ENCODE measurements around the gene PLXNB2.
"Not testable (repeated sequence)": the region's sequence is repeated elsewhere in the genome, so short reads cannot be mapped to it uniquely, and the experiment has no call there.

The PLXNB2 gene

DNA sequence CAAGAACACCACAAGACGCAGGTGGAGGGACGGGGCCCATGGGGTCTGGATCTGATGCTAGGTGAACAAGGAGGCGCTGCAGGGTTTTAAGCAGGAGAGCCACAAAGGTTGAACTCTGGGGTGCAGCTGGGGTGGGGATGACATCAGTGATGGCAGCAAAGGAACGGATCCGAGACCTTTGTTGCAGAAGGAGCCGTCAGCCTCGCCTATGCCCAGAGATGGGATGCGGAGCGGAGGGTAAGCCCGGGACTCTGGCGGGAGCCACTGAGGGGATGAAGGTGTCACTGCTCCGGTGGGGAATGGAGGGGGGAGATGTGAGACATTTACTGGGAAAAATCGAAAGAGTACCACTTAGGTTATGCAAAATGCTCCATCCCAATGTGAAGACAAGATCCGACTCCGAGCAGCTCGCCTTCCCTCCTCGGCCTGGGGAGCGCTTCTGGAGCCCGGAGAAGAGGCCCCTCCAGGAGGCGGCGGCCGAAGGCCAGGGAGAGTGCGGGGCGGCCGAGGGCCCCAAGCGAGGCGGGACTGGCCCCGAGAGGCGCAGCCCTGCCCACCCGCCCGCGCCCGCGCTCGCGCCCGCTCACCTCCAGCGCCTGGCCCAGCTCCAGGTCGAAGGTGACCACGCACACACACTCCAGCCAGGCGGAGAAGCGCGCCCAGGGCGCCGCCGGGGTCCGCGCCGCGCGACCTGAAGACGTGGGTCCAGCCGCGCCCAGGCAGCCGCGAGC is 18.9 kb upstream of the PLXNB2 start:
- in situ Hi-C loops (cut with MboI; ENCODE audit: low sequenced_read_pairs) = loop anchor here (5.0 kb wide), 1 partner anchor 49 kb away; no protein-coding TSS in a partner anchor

DNA sequence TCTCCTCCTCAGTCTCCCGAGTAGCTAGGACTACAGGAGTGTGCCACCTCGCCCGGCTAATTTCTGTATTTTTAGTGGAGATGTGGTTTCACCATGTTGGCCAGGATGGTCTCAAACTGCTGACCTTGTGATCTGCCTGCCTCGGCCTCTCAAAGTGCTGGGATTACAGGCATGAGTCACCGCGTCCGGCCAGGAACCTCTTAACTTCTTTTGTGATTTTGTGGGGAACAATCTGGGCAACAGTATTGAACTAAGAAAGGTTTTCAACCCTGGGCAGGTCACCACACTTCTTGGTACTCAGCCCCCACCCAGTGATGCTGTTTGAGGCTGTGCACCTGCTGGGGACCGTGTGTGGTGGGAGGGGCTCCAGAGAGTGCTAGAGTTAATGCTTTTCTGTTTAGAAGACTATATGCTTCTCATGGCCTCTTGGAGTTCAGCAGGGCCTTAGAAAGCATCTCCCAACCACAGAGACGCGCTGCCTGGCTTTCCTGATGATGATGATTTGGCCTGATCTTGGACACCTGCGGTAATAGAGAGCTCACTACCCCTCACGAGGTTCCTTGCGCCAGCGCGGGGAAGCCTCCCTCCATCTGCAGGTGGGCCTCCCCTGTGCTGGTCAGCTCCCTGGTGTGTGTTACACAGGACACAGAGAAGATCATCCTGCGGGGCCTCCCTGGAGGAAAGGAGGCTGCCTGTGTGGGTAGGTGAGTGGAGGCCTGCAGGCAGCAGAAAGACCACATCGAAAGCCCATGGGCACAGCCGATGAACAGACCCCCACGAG is 18.2 kb upstream of the PLXNB2 start:
- in situ Hi-C loops (cut with MboI; ENCODE audit: low sequenced_read_pairs) = loop anchor here (5.0 kb wide), 1 partner anchor 48 kb away; no protein-coding TSS in a partner anchor

DNA sequence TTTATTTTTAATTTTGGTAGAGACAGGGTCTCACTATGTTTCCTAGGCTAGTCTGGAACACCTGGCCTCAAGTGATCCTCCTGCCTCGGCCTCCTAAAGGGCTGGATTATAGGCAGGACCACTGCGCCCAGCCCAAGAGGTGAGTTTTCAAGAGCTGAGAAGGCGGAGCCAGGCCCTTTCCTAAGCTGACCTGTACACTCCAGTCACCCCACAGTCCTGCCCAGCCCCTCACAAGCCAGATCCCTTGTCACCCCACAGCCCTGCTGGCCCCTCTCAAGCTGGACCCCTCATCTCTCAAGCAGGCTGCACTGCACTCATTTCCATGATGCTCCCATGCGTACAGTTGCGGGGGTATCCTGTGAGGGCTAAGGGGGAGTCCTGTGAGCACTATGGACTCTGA is 16.5 kb upstream of the PLXNB2 start:
- in situ Hi-C loops (cut with MboI; ENCODE audit: low sequenced_read_pairs) = no loop called here

DNA sequence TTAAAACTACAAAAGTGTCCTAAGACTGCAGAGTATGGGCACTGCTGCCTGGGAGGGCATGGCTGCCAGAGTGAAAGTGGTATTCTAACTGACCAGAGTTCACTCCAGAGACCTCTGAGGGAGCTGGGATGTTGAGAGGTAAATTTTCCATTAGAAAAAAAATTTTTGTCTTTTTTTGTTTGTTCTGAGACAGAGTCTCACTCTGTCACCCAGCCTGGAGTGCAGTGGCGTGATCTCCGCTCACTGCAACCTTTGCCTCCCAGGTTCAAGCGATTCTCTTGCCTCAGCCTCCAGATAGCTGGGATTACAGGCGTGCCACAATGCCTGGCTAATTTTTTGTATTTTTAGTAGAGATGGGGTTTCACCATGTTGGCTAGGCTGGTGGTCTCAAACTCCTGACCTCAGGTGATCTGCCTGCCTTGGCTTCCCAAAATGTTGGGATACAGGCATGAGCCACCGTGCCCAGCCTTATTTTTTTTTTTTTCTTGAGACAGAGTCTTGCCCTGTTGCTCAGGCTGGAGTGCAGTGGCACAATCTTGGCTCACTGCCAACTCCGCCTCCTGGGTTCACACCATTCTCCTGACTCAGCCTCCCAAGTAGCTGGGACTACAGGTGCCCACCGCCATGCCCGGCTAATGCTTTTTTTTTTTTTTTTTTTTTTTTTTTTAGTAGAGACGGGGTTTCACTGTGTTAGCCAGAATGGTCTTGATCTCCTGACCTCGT is 15.1 kb upstream of the PLXNB2 start:
- in situ Hi-C loops (cut with MboI; ENCODE audit: low sequenced_read_pairs) = not testable (repeated sequence)

DNA sequence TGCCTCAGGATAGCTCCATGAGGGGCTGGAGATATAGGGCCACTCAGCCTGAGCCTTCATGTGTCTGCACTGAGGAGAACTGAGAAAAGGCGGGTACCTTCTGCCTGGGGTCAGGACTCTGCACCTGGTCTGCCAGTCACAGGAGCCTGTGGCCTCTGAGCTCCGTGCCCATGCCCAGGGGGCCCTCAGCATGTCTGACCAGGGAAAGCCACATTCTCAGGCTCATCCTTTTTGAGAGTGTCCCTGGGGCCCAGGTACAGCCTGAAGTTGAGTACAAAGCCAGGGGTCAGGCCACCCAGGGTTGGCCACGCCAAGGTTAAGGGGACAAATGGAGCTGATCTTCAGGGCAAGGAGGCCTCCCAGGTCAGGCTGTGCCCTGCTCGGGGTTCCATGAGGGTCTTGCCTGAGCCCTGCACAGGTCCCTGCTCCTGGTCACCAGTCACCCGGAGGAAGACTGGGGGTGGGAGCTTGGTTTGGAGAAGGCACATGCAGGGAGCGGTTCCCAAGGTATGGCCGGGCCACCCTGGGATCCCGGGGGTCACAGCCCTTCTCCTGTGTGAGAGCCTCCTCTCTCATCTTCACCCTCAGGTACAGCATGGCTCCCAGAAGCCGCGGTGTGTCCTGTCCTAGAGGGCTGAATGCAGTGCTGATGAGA is 13.4 kb upstream of the PLXNB2 start:
- in situ Hi-C loops (cut with MboI; ENCODE audit: low sequenced_read_pairs) = no loop called here

DNA sequence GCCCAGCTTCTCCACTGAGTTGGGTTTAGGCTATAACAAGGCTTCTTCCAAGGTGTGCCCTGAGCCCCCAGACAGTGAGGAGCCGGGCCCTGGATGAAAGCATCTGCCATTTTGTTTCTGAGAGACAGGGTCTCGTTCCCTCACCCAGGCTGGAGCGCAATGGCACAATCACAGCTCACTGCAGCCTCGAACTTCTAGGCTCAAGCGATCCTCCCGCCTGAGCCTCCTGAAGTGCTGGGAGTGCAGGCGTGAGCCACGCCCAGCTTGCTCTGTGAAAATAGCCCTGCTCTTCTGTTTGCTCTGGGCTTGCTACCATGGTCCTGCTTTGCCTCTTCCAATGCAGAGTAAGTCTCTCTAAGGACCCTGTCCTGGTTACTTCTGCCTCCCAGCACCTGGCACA is 12.7 kb upstream of the PLXNB2 start:
- in situ Hi-C loops (cut with MboI; ENCODE audit: low sequenced_read_pairs) = no loop called here

DNA sequence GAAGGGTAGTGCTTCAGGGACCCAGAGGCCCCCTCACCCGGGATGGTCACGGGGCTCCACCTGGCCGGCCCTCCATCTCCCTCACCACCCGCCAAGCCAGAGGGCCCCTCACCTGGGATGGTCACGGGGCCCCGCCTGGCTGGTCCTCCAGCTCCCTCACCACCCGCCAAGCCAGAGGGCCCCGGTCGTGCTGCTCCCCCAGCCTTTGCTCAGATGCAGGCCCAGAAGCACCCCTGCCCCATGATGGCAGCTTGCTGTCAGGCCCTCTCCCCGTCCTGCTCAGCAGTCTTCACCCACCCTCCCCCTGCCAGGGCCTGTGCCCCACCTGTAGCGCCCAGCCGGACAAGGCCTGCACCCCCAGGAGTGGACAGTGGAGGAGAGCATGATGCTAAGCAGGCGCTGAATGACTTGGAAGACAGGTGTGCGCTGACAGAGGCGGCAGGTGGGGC is 12.1 kb upstream of the PLXNB2 start:
- in situ Hi-C loops (cut with MboI; ENCODE audit: low sequenced_read_pairs) = no loop called here

DNA sequence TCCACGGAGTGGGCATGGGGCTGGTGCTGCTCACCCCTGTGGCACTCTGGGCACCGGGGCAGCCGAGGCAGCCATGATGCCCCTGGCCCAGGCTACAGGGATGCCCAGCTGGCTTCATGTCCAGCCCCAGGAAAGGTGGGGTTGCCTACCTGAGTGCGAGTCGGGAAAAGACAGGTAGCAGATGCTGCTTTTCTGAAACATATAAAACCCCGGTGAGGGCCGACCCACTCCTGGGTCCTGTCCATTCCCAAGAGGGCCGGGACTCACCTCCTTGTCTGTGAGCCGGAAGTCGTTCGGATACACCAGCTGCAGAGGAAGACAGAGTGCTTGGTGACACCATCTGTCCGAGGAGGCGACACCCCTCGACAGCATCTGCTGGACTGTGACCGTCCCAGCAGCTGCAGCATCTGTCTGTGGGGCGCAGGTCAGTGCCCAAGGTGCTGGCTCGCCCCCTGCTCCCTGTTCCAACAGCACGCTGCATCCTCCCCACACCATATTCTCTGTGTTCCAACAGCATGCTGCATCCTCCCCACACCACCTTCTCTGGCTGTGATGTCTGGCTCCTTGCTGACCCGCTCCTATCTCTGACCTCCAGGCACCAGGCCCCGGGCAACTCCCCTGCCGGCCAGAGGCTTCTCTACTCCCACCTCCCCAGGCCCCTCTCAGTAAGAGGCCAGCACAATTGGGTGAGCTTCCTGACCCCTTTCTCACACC is 11.4 kb upstream of the PLXNB2 start:
- in situ Hi-C loops (cut with MboI; ENCODE audit: low sequenced_read_pairs) = no loop called here

DNA sequence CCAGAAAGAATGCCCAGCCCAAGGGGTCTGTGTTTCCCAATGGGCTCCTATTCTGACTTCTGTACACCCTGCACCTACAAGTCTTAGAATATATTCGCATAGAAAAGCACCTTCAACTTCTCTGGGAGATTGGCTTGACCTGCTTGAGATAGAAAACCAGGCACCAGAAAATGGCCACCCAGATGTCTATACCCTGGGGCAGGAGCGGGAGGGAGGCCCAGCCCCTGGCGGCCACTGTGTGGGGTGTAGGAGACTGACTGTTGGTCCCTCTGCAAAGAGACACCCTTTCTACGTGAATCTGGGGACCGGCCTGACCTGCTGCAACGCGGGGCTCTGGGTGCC is 10.9 kb upstream of the PLXNB2 start:
- in situ Hi-C loops (cut with MboI; ENCODE audit: low sequenced_read_pairs) = no loop called here

DNA sequence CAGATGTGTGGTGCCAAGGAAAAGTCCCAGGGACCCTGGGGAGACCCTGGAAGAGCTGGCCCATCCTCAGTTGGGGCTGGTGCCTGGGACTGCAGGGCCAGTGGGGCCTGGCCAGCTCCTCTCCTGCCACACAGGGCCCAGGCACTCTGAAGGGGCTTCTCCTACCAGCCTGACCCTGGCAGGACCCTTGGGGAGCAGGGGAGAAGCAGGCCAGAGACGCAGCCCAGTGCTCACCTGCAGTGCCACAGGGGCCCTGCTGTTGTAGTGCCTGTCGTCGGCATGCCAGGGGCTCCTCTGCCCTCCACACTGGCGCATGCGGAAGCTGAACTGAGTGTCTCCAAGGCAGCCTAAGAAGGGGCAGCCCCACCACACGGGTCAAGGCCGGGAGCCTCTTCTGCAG is 10.2 kb upstream of the PLXNB2 start:
- in situ Hi-C loops (cut with MboI; ENCODE audit: low sequenced_read_pairs) = no loop called here

DNA sequence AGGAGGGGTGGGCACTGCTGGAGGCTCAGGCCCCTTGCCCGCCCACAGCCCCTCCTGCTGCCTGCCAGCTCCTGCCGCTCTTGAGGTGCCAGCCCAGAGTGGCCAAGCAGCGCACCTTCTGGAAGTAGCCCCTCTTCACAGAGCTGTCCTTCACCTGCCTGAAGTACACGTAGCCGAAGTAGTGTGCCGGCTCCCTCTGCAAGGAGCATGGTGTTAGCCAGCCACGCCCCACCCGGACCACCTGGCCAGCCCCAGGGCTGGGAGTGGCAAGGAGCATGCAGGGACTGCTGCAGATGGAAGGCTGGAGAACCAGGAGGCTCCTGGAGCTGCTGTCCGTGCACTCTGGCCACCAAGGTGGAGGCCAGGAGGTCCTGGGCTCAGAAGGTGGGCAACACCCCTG is 9.7 kb upstream of the PLXNB2 start:
- in situ Hi-C loops (cut with MboI; ENCODE audit: low sequenced_read_pairs) = no loop called here

DNA sequence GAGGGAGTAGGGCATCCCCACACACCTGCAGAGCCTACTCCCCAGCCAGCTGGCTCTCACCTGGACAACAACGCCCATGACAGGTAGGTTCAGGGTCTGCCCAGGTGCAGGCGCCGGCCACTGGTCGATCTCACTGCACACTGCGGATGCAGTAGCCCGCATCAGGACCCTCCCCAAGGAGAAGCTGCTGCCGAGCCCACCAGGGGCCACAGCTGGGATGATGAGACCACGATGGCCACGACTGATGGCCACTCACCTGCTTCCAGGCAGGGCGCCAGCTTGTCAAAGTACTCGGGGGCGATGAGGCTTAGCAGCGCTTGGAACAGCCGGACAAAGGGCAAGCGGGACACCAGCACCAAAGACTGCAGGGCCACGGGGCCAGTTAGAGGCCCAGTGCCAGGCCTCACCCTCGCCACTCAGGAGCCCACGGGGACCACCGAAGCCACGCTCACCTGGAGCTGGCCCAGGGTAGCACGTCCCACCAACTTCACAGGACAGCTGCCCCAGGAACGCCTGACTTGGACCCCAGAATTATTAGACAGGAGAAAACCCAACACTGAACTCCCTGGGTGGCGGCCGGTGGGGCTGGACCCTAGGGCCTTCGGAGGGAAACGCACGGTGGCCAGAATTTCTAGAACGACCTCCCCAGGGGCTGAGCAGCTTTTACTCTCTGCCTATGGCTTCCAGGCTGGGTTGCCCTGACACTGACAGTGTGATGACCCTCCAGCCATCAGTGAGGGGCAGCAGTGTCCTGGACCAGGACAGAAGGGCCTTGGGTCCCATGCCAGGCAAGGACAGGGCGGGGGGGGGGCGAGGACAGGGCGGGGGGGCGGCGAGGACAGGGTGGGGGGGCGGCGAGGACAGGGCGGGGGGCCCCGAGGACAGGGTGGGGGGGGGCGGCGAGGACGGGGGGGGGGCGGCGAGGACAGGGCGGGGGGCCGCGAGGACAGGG is 8.9 kb upstream of the PLXNB2 start:
- in situ Hi-C loops (cut with MboI; ENCODE audit: low sequenced_read_pairs) = no loop called here

DNA sequence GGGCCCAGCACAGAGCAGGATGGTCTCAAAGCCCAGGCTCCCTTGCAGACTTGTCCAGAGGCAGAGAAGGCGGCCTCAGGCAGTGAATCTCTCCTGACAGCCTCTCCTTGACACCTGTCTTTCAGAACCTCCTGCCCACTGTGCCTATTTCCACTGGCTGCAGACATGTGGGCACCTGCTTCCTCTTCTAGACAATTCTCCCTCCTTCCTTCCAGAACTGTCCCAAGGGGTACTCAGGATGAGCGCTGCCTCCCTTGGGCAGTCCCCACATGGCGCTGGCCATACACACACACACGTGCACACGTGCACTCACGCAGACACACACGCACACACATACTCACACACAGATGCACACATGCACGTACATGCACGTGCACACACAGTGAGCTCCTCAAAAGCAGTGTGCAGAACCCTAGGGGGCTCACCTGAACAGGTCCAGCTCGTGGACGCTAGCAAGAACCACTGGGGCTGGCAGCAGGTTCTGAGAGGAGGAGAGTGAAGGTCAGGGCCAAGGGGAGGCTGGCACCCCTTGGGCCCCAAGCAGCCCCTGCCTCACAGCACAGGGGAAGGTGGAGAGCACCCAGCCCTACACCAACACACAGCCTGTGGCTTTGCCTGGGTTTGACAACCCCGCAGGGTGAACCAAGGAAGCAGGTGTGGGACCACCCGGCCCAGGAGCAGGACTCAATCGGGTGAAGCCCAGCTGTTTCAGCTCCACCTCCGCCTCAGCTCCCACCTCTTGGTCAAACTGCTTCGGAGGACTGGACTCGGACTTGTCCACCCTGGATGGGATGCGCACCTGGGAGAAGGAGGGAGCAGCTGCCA is 8.1 kb upstream of the PLXNB2 start:
- in situ Hi-C loops (cut with MboI; ENCODE audit: low sequenced_read_pairs) = no loop called here

DNA sequence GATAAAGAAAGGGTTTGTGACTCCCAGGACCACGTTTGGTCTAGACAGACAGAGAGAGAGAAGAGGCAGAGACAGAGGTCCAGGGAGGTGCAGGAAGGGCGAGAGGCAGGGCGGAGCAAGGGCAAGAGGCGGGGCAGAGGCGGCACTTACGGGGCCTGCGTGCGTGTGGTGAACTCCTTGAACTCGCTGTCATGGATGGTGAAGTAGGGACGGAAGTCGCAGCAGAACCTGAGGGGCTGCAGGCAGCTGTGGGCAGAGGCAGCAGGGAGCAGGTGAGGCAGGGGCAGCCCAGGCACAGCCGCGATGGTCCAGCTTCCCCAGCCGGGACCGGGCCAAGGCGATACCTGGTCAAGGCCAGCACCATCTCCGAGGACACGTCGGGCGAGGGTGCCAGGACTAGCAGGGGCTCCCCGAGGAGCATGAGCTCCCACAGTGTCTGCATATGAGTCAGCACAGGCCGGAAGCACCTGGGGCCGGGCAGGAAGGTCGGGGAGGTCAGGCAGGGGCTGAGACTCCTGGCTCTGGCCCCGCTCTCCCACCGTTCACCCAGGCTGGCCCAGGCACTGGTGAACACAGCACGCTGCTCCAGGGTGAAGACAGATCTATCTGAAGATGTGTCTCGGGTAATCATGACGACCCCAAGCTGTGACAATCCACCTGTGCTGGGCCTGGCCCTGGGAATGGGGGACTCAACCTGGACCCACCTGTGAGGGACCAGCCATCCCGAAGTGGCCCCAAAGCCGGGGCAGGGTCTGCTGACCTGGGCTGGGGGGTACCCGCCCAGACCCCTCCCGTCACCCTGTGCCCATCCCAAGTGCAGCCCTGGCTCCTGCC is 7.2 kb upstream of the PLXNB2 start:
- in situ Hi-C loops (cut with MboI; ENCODE audit: low sequenced_read_pairs) = no loop called here

DNA sequence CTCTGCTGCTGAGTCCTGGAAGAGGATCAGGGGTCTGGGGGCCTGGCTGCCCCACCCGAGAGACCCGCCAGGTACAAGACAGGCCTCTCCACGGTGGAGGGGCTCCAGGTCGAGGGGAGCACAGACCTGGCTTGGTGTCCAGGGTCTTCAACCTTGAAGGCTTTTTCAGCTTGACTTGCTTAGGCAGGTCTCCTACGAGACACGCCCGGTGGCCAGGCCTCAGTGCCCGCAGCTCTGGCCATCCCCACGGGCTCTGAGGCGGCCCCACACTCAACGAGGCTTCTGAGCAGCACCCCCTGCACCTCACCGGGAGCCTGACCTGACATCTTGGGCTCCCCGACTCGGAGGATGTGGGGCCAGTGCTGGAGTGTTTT is 6.6 kb upstream of the PLXNB2 start:
- in situ Hi-C loops (cut with MboI; ENCODE audit: low sequenced_read_pairs) = no loop called here

DNA sequence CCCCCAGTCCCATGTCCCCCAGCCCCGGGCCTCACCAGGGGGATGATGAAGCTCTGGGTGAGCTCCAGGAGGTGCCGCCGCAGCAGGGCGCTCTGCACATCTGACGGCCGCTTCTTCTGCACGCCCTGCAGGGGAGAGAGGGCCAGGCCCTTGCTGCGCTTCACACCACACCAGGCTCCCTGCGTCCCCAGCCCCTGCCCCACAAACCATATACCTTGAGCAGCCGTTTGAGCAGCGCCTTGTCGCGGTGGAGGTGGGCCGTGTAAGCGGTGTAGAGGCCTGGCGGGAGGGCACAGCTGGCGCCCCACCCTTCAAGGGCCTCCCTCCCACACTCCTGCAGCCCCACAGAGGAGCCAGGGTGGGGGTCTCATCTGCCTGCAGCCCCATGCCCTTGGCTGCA is 6.2 kb upstream of the PLXNB2 start:
- in situ Hi-C loops (cut with MboI; ENCODE audit: low sequenced_read_pairs) = no loop called here

DNA sequence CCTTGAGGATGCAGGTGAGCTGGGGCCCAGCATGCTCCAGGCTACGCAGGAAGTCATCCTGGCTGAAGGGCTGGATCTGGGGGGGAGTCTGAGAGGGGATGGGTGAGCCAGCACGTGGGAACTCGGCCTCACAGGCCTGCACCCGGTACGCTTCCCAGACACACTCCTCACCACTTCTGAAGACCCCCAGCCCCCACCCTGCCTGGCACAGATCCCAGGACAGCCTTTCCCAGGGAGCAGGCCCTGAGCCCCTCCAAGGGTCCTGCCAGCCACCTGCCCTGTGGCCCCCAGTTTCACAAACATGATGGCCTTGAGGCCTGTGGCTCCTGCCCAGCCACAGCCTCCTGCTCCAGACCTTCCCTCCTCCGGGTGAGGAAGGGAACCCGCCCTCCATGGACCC is 5.6 kb upstream of the PLXNB2 start:
- in situ Hi-C loops (cut with MboI; ENCODE audit: low sequenced_read_pairs) = no loop called here

DNA sequence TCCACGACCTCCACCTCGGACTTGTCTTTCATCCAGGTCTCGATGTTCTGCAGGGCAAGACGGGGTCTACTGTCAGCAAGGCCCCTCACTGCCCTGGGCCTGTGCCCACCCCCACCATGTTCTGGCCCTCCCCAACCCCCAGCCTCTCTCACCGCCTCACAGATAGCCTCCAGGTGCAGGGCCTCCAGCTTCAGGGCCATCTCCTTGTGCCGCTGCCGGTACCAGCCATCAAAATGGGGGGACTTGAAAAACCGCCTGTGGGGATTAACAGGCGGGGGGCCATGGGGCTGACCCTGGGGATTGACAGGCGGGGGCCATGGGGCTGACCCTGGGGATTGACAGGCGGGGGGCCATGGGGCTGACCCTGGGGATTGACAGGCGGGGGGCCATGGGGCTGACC is 4.9 kb upstream of the PLXNB2 start:
- in situ Hi-C loops (cut with MboI; ENCODE audit: low sequenced_read_pairs) = no loop called here
